NCI-H187 (cell line): ENCODE data around the gene PILRA.
"Not testable (repeated sequence)": the region's sequence is repeated elsewhere in the genome, so short reads cannot be mapped to it uniquely, and the experiment has no call there.

Experiments
- DNase-seq, 2 experiments: peaks; one replicate each; lab custom pipeline; 2025; lab: John Stamatoyannopoulos, UW

PILRA gene

GRCh38 chr7:100380196-100380595 lies 6.9 kb downstream of the PILRA start:
- DNase-seq = no peak

- DNase-seq = not testable (repeated sequence)
Observed at GRCh38 chr7:100381531-100382233, 8.4 kb downstream of the PILRA start.

GRCh38 chr7:100382234-100382853 lies 9.1 kb downstream of the PILRA start:
- not testable (repeated sequence) for DNase-seq

GRCh38 chr7:100384628-100385294 lies 11.5 kb downstream of the PILRA start:
- DNase-seq = no peak

- DNase-seq = no peak
Observed at GRCh38 chr7:100386940-100387339, 13.7 kb downstream of the PILRA start.

- no peak for DNase-seq
Observed at GRCh38 chr7:100387695-100388094, 14.4 kb downstream of the PILRA start.

- no peak for DNase-seq
Observed at GRCh38 chr7:100389437-100390088, 16.3 kb downstream of the PILRA start.

- no peak for DNase-seq
Observed at GRCh38 chr7:100390286-100391009, 17.2 kb downstream of the PILRA start.

- no peak for DNase-seq
Observed at GRCh38 chr7:100393233-100393905, 20.1 kb downstream of the PILRA start.

GRCh38 chr7:100394077-100394476 lies 20.8 kb downstream of the PILRA start:
- no peak for DNase-seq

GRCh38 chr7:100396421-100396982 lies 23.2 kb downstream of the PILRA start:
- no peak for DNase-seq

- no peak for DNase-seq
Observed at GRCh38 chr7:100397315-100398081, 24.2 kb downstream of the PILRA start.

- no peak for DNase-seq
Observed at GRCh38 chr7:100398239-100398638, 25.0 kb downstream of the PILRA start.

GRCh38 chr7:100400041-100400440 lies 26.8 kb downstream of the PILRA start:
- DNase-seq = no peak

- no peak for DNase-seq
Observed at GRCh38 chr7:100400656-100401055, 27.4 kb downstream of the PILRA start.

GRCh38 chr7:100401811-100402210 lies 28.5 kb downstream of the PILRA start:
- DNase-seq = no peak

- no peak for DNase-seq
Observed at GRCh38 chr7:100402241-100402640, 29.0 kb downstream of the PILRA start.

- no peak for DNase-seq
Observed at GRCh38 chr7:100406767-100407166, 33.5 kb downstream of the PILRA start.

GRCh38 chr7:100407285-100408180 lies 34.2 kb downstream of the PILRA start:
- DNase-seq = peak in 1 of 2 experiments; percentile 26
